Measurements from ENCODE around the gene GNAZ.

The GNAZ gene

DNA sequence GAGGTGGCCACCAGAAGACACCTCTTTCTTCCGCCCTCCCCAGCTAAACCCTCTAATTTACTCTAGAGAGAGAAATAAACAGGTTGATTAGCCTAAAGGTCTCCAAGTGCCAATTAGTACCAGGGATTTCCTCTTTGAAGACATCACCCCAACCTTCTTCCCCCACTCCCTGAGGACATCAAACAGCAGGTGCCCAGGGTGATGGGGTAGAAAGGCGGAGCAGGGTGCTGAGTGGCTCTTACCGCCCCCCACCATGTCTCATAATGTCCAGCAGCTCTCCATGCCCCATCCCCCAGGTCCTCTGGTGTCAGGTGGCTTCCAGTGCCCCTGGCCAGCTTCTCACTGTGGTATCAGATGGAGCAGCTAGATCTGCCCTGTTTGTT lies 5.3 kb upstream of the GNAZ start:
- Histone ChIP-seq H3K36me3 (ENCODE audit: control insufficient read depth, insufficient read depth, low read length) (no peaks in the 10 kb centered on the region), H3K4me3 (ENCODE audit: insufficient read depth, low read depth, low read length, poor library complexity, severe bottlenecking) (no peak overlapping the region), H3K4me1 (ENCODE audit: control insufficient read depth, insufficient read depth, low read length, poor library complexity, severe bottlenecking) (peaks cover 5% of the 10 kb centered on the region), H3K9me3 (ENCODE audit: control insufficient read depth, low read length) (no peaks in the 10 kb centered on the region), H3K27me3 (replicated peaks; ENCODE audit: control insufficient read depth, insufficient read depth, low read length, poor library complexity, severe bottlenecking) (no peaks in the 10 kb centered on the region), H3K27ac (ENCODE audit: insufficient read depth, low read length, poor library complexity, severe bottlenecking) (no peak overlapping the region)
- no peak for DNase-seq

DNA sequence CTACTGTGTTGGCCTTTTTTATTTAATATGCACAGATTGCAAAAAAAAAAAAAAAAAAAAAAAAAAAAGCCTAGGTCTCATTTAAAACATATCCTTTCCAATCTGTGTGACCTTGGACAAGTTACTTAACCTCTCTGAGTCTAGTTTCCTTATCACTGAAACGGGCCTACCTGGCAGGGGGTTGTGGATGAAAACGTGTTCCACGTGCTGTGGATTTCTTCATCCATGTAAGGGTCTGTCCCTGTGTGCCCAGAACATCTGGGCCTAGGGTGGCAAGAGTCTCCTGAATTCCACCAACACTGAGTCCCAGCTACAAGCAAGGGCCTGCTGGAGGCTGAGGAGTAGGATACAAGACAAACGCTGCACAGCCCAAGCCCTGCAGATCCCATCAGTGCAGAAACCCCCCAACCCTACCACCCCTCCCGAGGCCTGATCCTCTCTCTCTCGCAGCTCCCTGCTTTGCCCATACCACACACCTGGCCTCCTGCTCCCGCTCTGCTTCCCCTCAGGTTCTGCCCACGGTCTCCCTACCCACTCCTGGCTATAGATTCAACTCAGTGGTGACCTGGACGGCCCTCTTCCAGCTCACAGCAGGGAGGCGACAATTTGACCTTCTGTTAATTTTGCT lies 4.7 kb upstream of the GNAZ start:
- no peaks in the 10 kb centered on the region for H3K36me3 ChIP-seq (ENCODE audit: control insufficient read depth, insufficient read depth, low read length)
- no peak overlapping the region for H3K27ac ChIP-seq (ENCODE audit: insufficient read depth, low read length, poor library complexity, severe bottlenecking)
- no peak for DNase-seq
- peaks cover 7% of the 10 kb centered on the region for H3K4me1 ChIP-seq (ENCODE audit: control insufficient read depth, insufficient read depth, low read length, poor library complexity, severe bottlenecking)
- no peaks in the 10 kb centered on the region for H3K27me3 ChIP-seq (replicated peaks; ENCODE audit: control insufficient read depth, insufficient read depth, low read length, poor library complexity, severe bottlenecking)
- H3K4me3 ChIP-seq (ENCODE audit: insufficient read depth, low read depth, low read length, poor library complexity, severe bottlenecking) = no peak overlapping the region
- no peaks in the 10 kb centered on the region for H3K9me3 ChIP-seq (ENCODE audit: control insufficient read depth, low read length)

DNA sequence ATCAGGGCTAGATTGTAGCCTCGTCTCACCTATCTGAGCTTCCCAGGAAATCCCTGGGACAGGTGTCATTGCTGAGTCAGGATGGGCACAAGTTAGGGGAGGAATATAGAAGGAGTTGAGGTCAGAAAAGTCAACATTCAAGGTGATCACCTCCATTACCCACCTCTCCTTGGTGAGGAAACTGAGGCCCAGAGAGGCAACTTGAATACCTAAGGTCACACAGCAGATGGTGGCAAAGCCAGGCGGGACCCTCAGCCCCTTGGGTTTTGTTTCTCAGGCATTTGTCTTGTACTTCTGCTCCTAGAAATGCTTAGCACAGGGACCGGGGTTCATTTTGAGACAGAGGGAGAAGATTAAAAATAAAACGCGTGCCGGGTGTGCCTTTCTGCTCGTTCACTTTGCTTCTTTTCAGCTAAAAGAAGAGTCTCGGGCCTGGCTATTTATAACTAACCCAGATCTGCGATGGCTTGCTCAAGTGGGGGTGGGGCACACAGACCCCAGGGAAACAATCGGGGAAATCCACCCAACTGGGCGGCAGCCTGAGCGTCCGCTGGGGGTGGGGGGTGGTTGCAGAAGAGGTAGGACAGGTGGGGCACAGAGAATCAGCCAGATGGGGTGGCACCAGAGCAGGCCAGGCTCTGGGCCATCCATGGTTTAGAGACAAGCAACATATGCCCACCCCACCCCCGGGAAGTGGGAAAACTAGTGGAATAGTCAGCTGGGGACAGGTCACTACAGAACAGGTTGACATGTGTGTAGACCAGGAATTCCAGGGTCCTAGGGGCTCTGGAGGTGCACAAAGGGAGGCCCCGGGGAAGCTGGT lies 3.9 kb upstream of the GNAZ start:
- Histone ChIP-seq H3K36me3 (ENCODE audit: control insufficient read depth, insufficient read depth, low read length) (no peaks in the 10 kb centered on the region), H3K9me3 (ENCODE audit: control insufficient read depth, low read length) (no peaks in the 10 kb centered on the region), H3K4me1 (ENCODE audit: control insufficient read depth, insufficient read depth, low read length, poor library complexity, severe bottlenecking) (peaks cover 15% of the 10 kb centered on the region), H3K27me3 (replicated peaks; ENCODE audit: control insufficient read depth, insufficient read depth, low read length, poor library complexity, severe bottlenecking) (no peaks in the 10 kb centered on the region), H3K4me3 (ENCODE audit: insufficient read depth, low read depth, low read length, poor library complexity, severe bottlenecking) (no peak overlapping the region), H3K27ac (ENCODE audit: insufficient read depth, low read length, poor library complexity, severe bottlenecking) (no peak overlapping the region)
- DNase-seq = no peak

DNA sequence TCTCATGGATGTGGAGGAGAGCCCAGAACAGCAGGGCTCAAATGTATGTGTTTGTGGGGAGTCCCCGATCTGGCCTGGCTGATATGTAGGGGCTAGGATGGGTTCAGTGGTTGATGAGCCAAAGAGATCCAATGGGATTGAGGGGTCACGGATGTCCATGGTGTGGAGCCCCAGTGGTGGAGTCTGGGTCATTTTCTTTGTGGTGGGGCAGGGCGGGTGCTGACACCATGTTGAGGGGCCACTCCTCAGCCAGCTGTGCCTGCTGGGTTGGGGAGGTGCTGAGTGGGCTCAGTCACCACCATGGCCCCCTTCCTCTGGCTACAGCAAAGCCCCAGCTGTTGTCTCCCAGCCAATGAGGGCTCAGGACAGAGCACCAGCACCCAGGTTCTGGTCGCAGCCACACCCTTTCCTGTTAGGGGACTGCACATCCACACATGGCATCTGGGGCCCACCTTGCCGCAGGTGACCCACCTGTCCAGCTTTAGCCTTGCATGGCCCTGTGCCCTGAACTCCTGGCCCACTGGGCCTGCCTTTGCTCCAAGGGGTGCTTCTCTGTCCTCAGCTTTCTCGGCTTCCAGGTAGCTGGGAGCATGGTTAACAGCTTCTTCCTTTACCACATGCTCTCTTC lies 3.2 kb upstream of the GNAZ start:
- DNase-seq = no peak
- no peaks in the 10 kb centered on the region for H3K9me3 ChIP-seq (ENCODE audit: control insufficient read depth, low read length)
- H3K27me3 ChIP-seq (replicated peaks; ENCODE audit: control insufficient read depth, insufficient read depth, low read length, poor library complexity, severe bottlenecking) = no peaks in the 10 kb centered on the region
- no peak overlapping the region for H3K4me3 ChIP-seq (ENCODE audit: insufficient read depth, low read depth, low read length, poor library complexity, severe bottlenecking)
- H3K36me3 ChIP-seq (ENCODE audit: control insufficient read depth, insufficient read depth, low read length) = no peaks in the 10 kb centered on the region
- peaks cover 17% of the 10 kb centered on the region for H3K4me1 ChIP-seq (ENCODE audit: control insufficient read depth, insufficient read depth, low read length, poor library complexity, severe bottlenecking)
- no peak overlapping the region for H3K27ac ChIP-seq (ENCODE audit: insufficient read depth, low read length, poor library complexity, severe bottlenecking)

DNA sequence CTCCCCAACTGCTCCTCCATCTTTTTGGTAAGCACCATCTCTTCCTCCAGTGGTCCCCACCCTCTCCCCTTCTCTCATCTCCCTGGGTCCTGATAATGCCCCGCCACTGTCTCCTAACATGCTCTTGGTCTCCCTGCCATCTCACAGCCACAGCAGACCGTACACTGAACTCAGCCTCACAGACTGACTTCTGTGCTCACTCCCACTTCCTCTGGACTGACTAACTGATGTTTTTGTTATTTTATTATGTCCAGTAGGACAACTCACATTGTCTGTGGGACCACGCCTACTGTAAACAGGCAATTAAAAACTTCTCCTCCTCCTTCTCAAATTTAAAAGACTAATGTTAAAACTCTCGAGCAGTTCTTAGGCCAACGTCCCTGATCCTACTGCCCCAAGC lies 2.6 kb upstream of the GNAZ start:
- Histone ChIP-seq H3K4me3 (ENCODE audit: insufficient read depth, low read depth, low read length, poor library complexity, severe bottlenecking) (no peak overlapping the region), H3K27me3 (replicated peaks; ENCODE audit: control insufficient read depth, insufficient read depth, low read length, poor library complexity, severe bottlenecking) (no peaks in the 10 kb centered on the region), H3K4me1 (ENCODE audit: control insufficient read depth, insufficient read depth, low read length, poor library complexity, severe bottlenecking) (peaks cover 17% of the 10 kb centered on the region), H3K36me3 (ENCODE audit: control insufficient read depth, insufficient read depth, low read length) (no peaks in the 10 kb centered on the region), H3K9me3 (ENCODE audit: control insufficient read depth, low read length) (no peaks in the 10 kb centered on the region), H3K27ac (ENCODE audit: insufficient read depth, low read length, poor library complexity, severe bottlenecking) (no peak overlapping the region)
- DNase-seq = no peak

DNA sequence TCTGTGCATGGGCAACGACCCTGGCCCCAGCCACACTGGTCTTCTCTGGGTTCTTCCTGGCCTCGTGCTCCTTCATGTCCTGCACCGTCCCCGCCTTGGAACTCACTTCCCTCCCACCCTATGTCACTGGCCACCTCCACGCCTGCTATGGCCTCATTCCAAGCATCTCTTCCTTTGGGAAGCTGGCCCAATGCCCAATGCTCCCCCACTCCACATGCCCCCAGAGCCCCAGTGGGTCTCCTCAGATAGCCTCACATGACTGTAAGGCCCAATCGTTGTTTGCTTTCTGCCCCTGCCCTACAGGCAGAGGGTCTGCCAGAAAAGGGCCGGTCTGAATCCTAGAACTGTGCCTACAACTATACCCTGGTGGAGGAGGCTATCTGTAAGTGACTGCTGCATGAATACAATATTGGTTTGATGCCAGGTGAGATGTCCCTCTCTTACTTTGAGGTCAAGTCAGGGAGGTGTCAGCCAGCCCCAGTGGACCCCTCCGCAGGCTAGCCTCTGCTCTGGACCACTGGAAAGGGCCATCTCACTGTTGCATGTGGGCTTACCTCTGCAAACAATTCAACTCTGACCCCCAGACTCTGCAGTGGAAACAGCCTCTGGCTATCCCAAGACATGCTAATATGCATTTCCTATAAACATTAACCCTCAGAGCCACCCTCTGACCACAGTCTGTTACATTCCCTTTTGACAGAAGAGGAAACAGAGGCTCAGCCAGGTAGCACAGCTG lies 2.1 kb upstream of the GNAZ start:
- H3K27me3 ChIP-seq (replicated peaks; ENCODE audit: control insufficient read depth, insufficient read depth, low read length, poor library complexity, severe bottlenecking) = no peaks in the 10 kb centered on the region

DNA sequence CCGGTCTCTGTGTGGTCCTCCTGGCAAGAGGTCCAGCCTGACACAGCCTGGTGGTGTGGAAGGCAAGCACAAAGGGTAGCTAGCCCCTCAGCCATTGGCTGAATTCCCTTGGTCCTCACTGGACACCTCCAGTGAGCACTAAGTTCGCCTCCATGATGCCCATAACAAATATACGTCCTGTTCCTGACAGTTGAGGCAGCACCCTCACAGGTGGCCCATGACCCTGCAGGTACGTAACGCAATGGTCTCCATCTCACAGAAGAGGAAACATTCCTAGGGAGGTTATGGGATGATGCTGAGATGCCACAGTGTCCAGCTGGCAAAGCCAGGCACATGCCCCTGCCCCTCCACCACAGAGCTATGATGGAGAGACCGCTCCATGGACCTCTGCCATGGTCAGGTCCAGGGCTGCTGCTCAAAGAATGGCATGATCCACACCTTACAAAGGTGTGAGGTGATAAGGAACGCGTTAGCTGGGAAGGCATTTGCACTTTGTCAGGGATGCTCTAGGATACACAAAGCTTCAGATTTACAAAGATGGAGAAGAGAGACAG lies 1.4 kb upstream of the GNAZ start:
- Histone ChIP-seq H3K9me3 (ENCODE audit: control insufficient read depth, low read length) (no peaks in the 10 kb centered on the region), H3K4me3 (ENCODE audit: insufficient read depth, low read depth, low read length, poor library complexity, severe bottlenecking) (no peak overlapping the region), H3K27ac (ENCODE audit: insufficient read depth, low read length, poor library complexity, severe bottlenecking) (no peak overlapping the region), H3K36me3 (ENCODE audit: control insufficient read depth, insufficient read depth, low read length) (no peaks in the 10 kb centered on the region), H3K27me3 (replicated peaks; ENCODE audit: control insufficient read depth, insufficient read depth, low read length, poor library complexity, severe bottlenecking) (no peaks in the 10 kb centered on the region), H3K4me1 (ENCODE audit: control insufficient read depth, insufficient read depth, low read length, poor library complexity, severe bottlenecking) (peaks cover 17% of the 10 kb centered on the region)
- no peak for DNase-seq

More for the DNA sequence above, 2.1 kb upstream of the GNAZ start:
- Histone ChIP-seq H3K36me3 (ENCODE audit: control insufficient read depth, insufficient read depth, low read length) (no peaks in the 10 kb centered on the region), H3K4me3 (ENCODE audit: insufficient read depth, low read depth, low read length, poor library complexity, severe bottlenecking) (no peak overlapping the region), H3K9me3 (ENCODE audit: control insufficient read depth, low read length) (no peaks in the 10 kb centered on the region), H3K27ac (ENCODE audit: insufficient read depth, low read length, poor library complexity, severe bottlenecking) (no peak overlapping the region), H3K4me1 (ENCODE audit: control insufficient read depth, insufficient read depth, low read length, poor library complexity, severe bottlenecking) (peaks cover 17% of the 10 kb centered on the region)
- no peak for DNase-seq

DNA sequence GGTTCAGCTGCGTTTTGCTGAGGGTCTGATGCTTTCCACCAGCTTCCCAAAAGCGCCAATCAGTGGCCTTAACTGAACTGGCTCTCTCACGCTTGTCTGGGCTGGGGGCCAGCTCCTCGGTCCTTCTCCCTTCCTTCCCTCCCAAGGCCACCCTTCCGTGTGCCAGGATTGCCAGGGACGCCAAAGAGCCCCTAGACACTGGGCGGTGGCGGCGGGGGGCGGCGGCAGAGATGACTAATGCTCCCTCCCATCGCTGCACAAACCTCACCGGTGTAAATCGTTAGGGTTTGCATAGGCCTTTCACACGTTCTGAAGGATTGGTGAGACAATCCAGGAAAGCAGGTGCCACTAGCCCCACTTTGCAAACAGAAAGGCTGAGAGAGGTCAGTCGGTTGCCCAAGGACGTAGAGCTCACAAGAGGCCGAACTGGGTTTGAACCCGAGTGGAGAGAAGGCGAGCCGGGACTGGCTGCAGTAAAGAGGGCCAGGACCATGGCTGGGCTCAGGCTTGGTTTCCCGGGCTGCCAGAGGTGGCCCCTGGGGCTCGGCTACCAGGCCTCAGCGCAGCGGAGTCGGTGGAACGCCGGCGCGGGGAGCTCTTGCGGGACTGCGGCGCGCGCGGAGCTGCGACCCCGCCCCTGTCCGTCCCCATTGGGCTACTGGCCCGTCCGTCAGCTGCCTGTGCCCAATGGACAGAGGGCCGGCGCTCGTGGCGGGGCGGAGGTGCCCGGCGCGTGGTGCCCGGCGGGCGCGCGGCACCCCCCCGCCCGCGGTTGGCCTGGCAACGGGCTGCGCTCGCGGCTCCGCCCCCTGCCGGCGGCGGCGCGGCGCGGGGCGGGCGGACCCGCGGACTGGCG lies 589 bp upstream of the GNAZ start:
- H3K27ac ChIP-seq (ENCODE audit: insufficient read depth, low read length, poor library complexity, severe bottlenecking) = no peak overlapping the region
- H3K4me3 ChIP-seq (ENCODE audit: insufficient read depth, low read depth, low read length, poor library complexity, severe bottlenecking) = peak overlapping the region; percentile 57
- H3K4me1 ChIP-seq (ENCODE audit: control insufficient read depth, insufficient read depth, low read length, poor library complexity, severe bottlenecking) = peaks cover 17% of the 10 kb centered on the region
- H3K36me3 ChIP-seq (ENCODE audit: control insufficient read depth, insufficient read depth, low read length) = no peaks in the 10 kb centered on the region
- H3K27me3 ChIP-seq (replicated peaks; ENCODE audit: control insufficient read depth, insufficient read depth, low read length, poor library complexity, severe bottlenecking) = no peaks in the 10 kb centered on the region
- no peaks in the 10 kb centered on the region for H3K9me3 ChIP-seq (ENCODE audit: control insufficient read depth, low read length)
- DNase-seq = peak; percentile 79 to 86 (median 79)

All from effector memory CD4-positive, alpha-beta T cell (primary cell).